HG03175 (cell line): ENCODE results near the gene TWNK.

Experiments used
- ATAC-seq: cut with Tn5 transposase; IDR thresholded peaks from one replicate; pipeline ENCODE4 v1.9.1; 2021; ENCODE audit warnings: mild to moderate bottlenecking, moderate library complexity; ENCODE audit not compliant: unreplicated experiment

Gene TWNK

GRCh38 chr10:101010329-101010728 lies 23.0 kb downstream of the TWNK start:
- ATAC-seq = no peak

- no peak for ATAC-seq
Measured at GRCh38 chr10:101011517-101012423, 24.4 kb downstream of the TWNK start.

GRCh38 chr10:101012525-101013364 lies 25.4 kb downstream of the TWNK start:
- peak; percentile 77 for ATAC-seq

- no peak for ATAC-seq
Measured at GRCh38 chr10:101013365-101013825, 26.1 kb downstream of the TWNK start.

- ATAC-seq = no peak
Measured at GRCh38 chr10:101014230-101014884, 27.0 kb downstream of the TWNK start.

GRCh38 chr10:101014966-101015581 lies 27.7 kb downstream of the TWNK start:
- no peak for ATAC-seq

GRCh38 chr10:101015582-101015973 lies 28.2 kb downstream of the TWNK start:
- no peak for ATAC-seq

GRCh38 chr10:101016814-101017213 lies 29.5 kb downstream of the TWNK start:
- no peak for ATAC-seq

GRCh38 chr10:101018118-101018599 lies 30.8 kb downstream of the TWNK start:
- ATAC-seq = no peak

GRCh38 chr10:101018600-101019439 lies 31.5 kb downstream of the TWNK start:
- no peak for ATAC-seq

- no peak for ATAC-seq
Measured at GRCh38 chr10:101019440-101019703, 32.0 kb downstream of the TWNK start.

GRCh38 chr10:101020427-101021075 lies 33.2 kb downstream of the TWNK start:
- no peak for ATAC-seq

- no peak for ATAC-seq
Measured at GRCh38 chr10:101021239-101021638, 33.9 kb downstream of the TWNK start.

- no peak for ATAC-seq
Measured at GRCh38 chr10:101021692-101022251, 34.4 kb downstream of the TWNK start.

- no peak for ATAC-seq
Measured at GRCh38 chr10:101022967-101023705, 35.8 kb downstream of the TWNK start.

GRCh38 chr10:101027106-101027720 lies 39.9 kb downstream of the TWNK start:
- no peak for ATAC-seq

- ATAC-seq = no peak
Measured at GRCh38 chr10:101028446-101029337, 41.3 kb downstream of the TWNK start.
